Activated CD4-positive, alpha-beta T cell treated with anti-CD3 and anti-CD28 coated beads, Interleukin-2, amount 10 ng/mL, durations not matched to agents 7 days and 5 days (primary cell): Measurements from ENCODE around the gene FAM89B. TPM values are rescaled to one million over a fixed set of nuclear protein-coding genes. Genes with fewer than 3 reads are reported as not detected.

ENCODE experiments used
- CTCF ChIA-PET: fragments of 350-600 bp; sonication (Branson Sonifier 250); formaldehyde crosslinking; loops from one replicate; lab custom pipeline; 2021; ENCODE audit warnings: antibody characterized with exemption; lab: Charles Lee
- POLR2A ChIA-PET: fragments of 350-600 bp; sonication (Branson Sonifier 250); formaldehyde crosslinking; loops from one replicate; lab custom pipeline; 2021; ENCODE audit warnings: antibody characterized with exemption; lab: Charles Lee
- DNase-seq: peaks from one replicate; pipeline ENCODE4 v3.0.0-alpha.2; 2020
- H3K27ac Mint-ChIP-seq: one replicate; pipeline ENCODE4 v1.8.0; 2021; ENCODE audit warnings: mild to moderate bottlenecking, moderate library complexity, mixed read lengths
- H3K27me3 Mint-ChIP-seq: one replicate; pipeline ENCODE4 v1.8.0; 2021; ENCODE audit warnings: mixed read lengths
- H3K36me3 Mint-ChIP-seq: one replicate; pipeline ENCODE4 v1.8.0; 2021; ENCODE audit warnings: low read depth, mixed read lengths
- H3K4me1 Mint-ChIP-seq: one replicate; pipeline ENCODE4 v1.8.0; 2021; ENCODE audit warnings: mixed read lengths
- H3K4me3 Mint-ChIP-seq: one replicate; pipeline ENCODE4 v1.8.0; 2021; ENCODE audit warnings: mild to moderate bottlenecking, moderate library complexity, mixed read lengths
- H3K9me3 Mint-ChIP-seq: one replicate; pipeline ENCODE4 v1.8.0; 2021; ENCODE audit warnings: mixed read lengths
- total RNA-seq, 2 experiments: library from RNA; stranded (reverse); gene quantifications; one replicate each; pipeline ENCODE4 v1.2.3, GENCODE V29; 2021

The FAM89B gene
- total RNA-seq, 2 experiments from 2014 or later = 34.1 to 42.1 TPM

- no peak for DNase-seq
- Mint-ChIP-seq H3K36me3 (peaks cover 7% of the 10 kb centered on the region), H3K4me3 (peak overlapping the region; percentile 78), H3K9me3 (no peaks in the 10 kb centered on the region), H3K27ac (peak overlapping the region; percentile 88), H3K27me3 (no peaks in the 10 kb centered on the region), H3K4me1 (peaks cover 26% of the 10 kb centered on the region)
- ChIA-PET CTCF (interaction anchor here (0.9 to 5.8 kb wide), 27 partner anchors 7 to 504 kb away, joined by 3 to 75 read pairs (median 6); partner anchors contain the start of genes EHBP1L1, FAM89B, FIBP and KCNK7), POLR2A (interaction anchor here (0.5 kb wide), 1 partner anchor 42 kb away, joined by 6 read pairs; the partner anchor contains the start of gene MALAT1)
Measured at GRCh38 chr11:65541093-65541982, 31.0 kb upstream of the FAM89B start.

DNA sequence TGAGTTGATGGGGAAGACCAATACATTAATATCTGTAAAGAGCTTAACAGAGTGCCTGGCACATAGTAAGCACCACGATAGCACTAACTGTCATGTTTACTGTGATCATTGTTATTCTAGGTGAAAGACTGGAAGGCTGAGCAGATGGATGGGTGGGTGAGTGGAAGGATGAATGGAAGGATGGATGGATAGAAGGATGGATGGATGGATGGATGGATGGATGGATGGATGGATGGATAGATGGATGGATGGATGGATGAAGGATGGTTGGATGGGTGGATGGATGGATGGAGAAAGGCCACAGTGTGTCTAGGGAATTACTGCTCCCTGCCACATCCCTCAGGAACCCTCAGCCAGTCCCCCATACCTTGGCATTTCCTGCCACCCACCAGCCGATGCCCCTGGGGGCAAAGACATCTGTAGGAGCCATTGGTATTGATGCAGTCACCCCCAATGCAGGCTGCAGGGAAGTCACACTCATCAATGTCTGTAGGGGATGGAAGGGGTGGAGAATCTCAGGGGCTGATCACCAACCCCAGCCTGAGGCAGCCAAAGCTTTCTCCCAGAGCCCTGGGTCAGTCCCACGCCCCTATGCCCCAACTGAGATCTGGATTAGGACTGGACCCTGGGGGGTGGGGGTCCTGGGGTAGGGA is 29.5 kb upstream of the FAM89B start:
- peaks cover 36% of the 10 kb centered on the region for H3K4me1 Mint-ChIP-seq
- H3K4me3 Mint-ChIP-seq = no peak overlapping the region
- H3K27ac Mint-ChIP-seq = no peak overlapping the region
- no peak for DNase-seq
- no peaks in the 10 kb centered on the region for H3K27me3 Mint-ChIP-seq
- H3K36me3 Mint-ChIP-seq = peaks cover 3% of the 10 kb centered on the region
- ChIA-PET CTCF (interaction anchor here (2.5 to 5.8 kb wide), 6 partner anchors 10 to 45 kb away, joined by 8 to 75 read pairs (median 47); partner anchors contain the start of genes FAM89B, LTBP3, SCYL1 and ZNRD2), POLR2A (no interaction called here)
- H3K9me3 Mint-ChIP-seq = no peaks in the 10 kb centered on the region

DNA sequence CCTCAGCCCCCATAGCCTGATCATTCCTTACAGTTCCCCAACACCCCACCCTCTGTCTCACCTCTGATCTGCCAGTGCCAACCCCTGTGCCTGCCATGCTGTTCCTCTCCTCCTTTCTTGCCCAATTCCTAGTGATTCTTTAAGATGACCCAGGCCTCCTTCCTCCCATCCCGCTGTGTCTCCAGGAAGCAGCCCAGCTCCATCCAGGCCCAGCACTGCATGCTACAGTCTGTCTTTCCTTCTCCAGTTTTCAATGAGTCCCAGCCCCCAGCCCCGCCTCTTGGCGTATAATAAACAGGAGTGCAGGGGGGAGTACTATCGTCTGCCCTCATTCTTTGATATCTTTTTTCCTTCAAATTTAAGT is 26.5 kb upstream of the FAM89B start:
- ChIA-PET POLR2A (no interaction called here), CTCF (interaction anchor here (0.9 to 2.9 kb wide), 4 partner anchors 9 to 43 kb away, joined by 3 to 9 read pairs (median 6); partner anchors contain the start of gene ZNRD2)
- peak overlapping the region; percentile 70 for H3K4me3 Mint-ChIP-seq
- peak overlapping the region; percentile 78 for H3K27ac Mint-ChIP-seq
- H3K9me3 Mint-ChIP-seq = no peaks in the 10 kb centered on the region
- H3K36me3 Mint-ChIP-seq = peaks cover 20% of the 10 kb centered on the region
- H3K4me1 Mint-ChIP-seq = peaks cover 51% of the 10 kb centered on the region
- no peak for DNase-seq
- no peaks in the 10 kb centered on the region for H3K27me3 Mint-ChIP-seq

DNA sequence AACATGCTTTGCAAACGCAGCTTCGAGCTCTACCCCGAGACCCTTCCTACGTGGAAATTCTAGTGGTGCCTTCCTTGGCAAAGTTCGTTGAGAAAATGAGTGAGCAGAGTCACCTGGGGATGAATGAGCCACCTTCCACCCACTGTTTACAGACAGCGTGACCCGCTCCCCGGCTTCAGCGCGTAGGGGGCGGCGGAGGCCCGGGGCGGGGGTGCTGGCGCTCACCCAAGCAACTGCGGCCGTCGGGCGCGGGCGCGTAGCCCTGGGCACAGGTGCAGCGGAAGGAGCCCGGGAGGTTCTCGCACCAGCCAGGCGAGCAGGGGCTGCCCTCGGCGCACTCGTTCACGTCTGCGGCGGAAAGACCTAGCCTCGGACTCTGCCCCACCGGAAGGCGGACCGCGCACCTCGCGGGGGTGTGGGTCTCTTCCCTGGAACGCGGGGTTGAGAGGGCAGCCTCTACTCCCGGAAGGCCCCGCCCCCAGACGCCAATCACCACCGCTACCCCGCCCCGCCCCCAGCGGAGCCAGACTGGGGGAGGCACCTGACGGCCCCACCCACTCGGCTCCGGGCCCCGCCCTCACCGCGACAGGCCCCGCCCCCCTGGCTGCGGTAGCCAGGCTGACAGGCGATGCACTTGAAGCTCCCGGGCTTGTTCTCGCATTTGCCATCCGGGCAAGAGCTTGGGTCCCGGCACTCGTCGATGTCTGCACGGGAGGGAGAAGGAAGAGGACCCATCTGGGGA is 25.9 kb upstream of the FAM89B start:
- no peaks in the 10 kb centered on the region for H3K27me3 Mint-ChIP-seq
- H3K9me3 Mint-ChIP-seq = no peaks in the 10 kb centered on the region
- ChIA-PET CTCF (interaction anchor here (0.8 to 2.9 kb wide), 8 partner anchors 11 to 48 kb away, joined by 3 to 9 read pairs (median 4); partner anchors contain the start of gene ZNRD2), POLR2A (interaction anchor here (0.6 kb wide), 1 partner anchor 53 kb away, joined by 3 read pairs; no protein-coding TSS in a partner anchor)
- peak; percentile 97 for DNase-seq
- peaks cover 23% of the 10 kb centered on the region for H3K36me3 Mint-ChIP-seq
- peak overlapping the region; percentile 70 for H3K4me3 Mint-ChIP-seq
- H3K4me1 Mint-ChIP-seq = peaks cover 52% of the 10 kb centered on the region
- H3K27ac Mint-ChIP-seq = peak overlapping the region; percentile 92

DNA sequence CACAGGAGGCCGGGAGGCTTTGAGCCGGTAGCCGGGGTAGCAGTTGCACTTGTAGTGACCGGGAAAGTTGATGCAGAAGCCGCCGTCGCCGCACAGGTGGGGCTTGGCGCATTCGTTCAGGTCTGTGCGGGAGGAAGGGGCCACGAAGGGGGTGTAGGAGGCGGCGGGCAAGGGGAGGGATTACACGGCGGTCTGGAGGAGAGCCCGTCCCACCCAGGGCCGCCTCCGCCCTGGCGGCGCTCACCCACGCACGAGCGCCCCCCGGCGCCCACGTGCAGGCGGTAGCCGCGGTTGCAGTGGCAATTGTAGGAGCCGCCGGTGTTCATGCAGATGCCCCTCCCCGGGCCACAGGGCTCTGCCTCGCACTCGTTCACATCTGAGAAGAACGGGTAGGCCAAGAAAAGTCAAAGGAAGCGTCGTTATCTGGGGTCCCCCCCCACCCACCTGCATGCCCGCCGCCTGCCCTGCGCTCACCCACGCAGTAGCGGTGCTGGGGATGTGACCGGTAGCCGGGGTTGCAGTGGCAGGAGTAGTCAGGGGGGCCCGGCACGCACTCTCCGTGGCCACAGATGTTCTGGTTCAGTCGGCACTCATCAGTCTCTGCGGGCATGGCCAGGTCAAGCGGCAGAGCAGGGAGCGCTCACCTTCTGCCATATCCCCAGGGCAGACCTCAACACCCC is 24.8 kb upstream of the FAM89B start:
- Mint-ChIP-seq H3K9me3 (no peaks in the 10 kb centered on the region), H3K4me3 (peak overlapping the region; percentile 70), H3K4me1 (peaks cover 56% of the 10 kb centered on the region), H3K36me3 (peaks cover 29% of the 10 kb centered on the region), H3K27me3 (no peaks in the 10 kb centered on the region), H3K27ac (peak overlapping the region; percentile 55)
- POLR2A ChIA-PET = no interaction called here
- DNase-seq = no peak
- CTCF ChIA-PET = interaction anchor here (0.8 to 2.9 kb wide), 8 partner anchors 7 to 46 kb away, joined by 3 to 14 read pairs (median 4); partner anchors contain the start of gene ZNRD2

DNA sequence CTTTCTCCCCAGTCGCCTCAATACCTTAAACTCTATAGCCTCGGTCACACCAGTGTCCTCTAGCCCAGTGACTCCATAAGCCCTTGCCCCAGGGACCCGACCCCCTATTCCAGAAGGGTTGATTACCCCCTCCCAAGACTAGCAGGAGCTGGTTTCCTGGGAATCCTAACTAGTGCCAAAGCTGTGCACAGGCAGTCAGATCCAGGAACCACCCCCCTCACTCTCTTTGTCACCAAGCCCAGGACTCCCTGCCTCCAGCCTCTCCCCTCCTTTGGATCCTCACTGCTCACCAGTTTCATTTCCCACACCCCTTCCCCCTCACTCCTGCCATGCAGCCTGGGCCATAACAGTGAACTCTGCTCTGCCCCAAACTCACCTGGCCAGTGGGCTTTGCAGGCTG is 23.9 kb upstream of the FAM89B start:
- Mint-ChIP-seq H3K27ac (peak overlapping the region; percentile 76), H3K4me3 (peak overlapping the region; percentile 43), H3K9me3 (no peaks in the 10 kb centered on the region), H3K27me3 (no peaks in the 10 kb centered on the region), H3K36me3 (peaks cover 29% of the 10 kb centered on the region), H3K4me1 (peaks cover 63% of the 10 kb centered on the region)
- DNase-seq = no peak
- ChIA-PET CTCF (interaction anchor here (1.3 to 2.0 kb wide), 3 partner anchors 8 to 22 kb away, joined by 3 to 14 read pairs (median 3); partner anchors contain the start of gene ZNRD2), POLR2A (no interaction called here)

DNA sequence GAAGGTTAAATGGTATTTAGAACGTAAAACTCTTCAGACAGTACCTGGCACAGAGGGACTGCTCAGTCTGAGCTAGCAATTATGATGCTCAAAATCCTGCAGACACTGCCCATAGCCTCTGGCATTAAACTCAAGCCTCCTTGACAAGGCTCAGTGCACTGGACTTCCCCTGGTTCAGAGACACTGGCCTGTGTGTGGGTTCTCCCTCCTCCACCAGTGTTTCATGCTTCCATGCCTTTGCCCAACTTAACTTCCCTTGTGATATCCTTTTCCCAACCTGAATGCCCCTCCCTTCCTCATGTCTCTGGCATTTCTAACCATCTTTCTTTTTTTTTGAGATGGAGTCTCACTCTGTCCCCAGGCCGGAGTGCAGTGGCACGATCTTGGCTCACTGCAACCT is 23.2 kb upstream of the FAM89B start:
- H3K4me1 Mint-ChIP-seq = peaks cover 64% of the 10 kb centered on the region
- no peak overlapping the region for H3K4me3 Mint-ChIP-seq
- peaks cover 27% of the 10 kb centered on the region for H3K36me3 Mint-ChIP-seq
- CTCF ChIA-PET = interaction anchor here (1.3 to 2.0 kb wide), 3 partner anchors 9 to 21 kb away, joined by 3 to 14 read pairs (median 3); partner anchors contain the start of gene ZNRD2
- H3K27ac Mint-ChIP-seq = no peak overlapping the region
- H3K9me3 Mint-ChIP-seq = no peaks in the 10 kb centered on the region
- POLR2A ChIA-PET = interaction anchor here (0.6 kb wide), 1 partner anchor 11 kb away, joined by 3 read pairs; no protein-coding TSS in a partner anchor
- H3K27me3 Mint-ChIP-seq = no peaks in the 10 kb centered on the region
- DNase-seq = no peak

GRCh38 chr11:65551572-65552387 is 20.6 kb upstream of the FAM89B start:
- ChIA-PET CTCF (interaction anchor here (0.7 to 4.5 kb wide), 12 partner anchors 9 to 285 kb away, joined by 3 to 37 read pairs (median 4); partner anchors contain the start of genes FAM89B, MALAT1 and ZNRD2), POLR2A (no interaction called here)
- H3K9me3 Mint-ChIP-seq = no peaks in the 10 kb centered on the region
- peaks cover 26% of the 10 kb centered on the region for H3K36me3 Mint-ChIP-seq
- H3K4me3 Mint-ChIP-seq = no peak overlapping the region
- H3K4me1 Mint-ChIP-seq = peaks cover 75% of the 10 kb centered on the region
- DNase-seq = peak; percentile 71
- H3K27me3 Mint-ChIP-seq = no peaks in the 10 kb centered on the region
- peak overlapping the region; percentile 62 for H3K27ac Mint-ChIP-seq

DNA sequence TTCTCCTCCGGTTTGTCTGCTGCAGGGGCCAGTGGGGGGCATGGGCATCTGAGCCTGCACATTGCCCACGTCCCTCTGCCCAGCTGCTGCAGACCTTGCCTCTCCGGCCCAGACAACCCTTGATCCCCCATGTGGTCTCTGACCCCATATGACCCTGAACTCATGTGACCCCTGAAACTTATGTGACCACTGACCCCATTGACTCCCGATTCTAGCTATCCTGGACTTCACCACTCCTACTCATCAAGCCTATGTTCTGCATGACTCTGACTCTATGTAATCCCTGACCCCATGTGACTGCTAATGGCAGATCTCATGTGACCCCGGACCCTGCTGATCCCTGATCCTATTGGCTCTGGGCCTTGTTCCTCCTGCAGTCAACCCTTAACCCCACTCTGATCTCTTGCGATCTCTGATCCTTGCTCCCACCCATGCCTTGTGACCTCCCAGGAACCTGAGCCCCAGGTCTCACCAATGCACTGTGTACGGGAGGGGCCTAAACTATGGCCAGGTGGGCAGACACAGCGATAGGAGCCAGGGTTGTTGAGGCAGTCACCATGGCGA is 19.9 kb upstream of the FAM89B start:
- H3K4me3 Mint-ChIP-seq = no peak overlapping the region
- ChIA-PET CTCF (interaction anchor here (0.7 to 4.5 kb wide), 10 partner anchors 9 to 286 kb away, joined by 3 to 37 read pairs (median 4); partner anchors contain the start of genes FAM89B, MALAT1 and ZNRD2), POLR2A (no interaction called here)
- peak overlapping the region; percentile 62 for H3K27ac Mint-ChIP-seq
- H3K27me3 Mint-ChIP-seq = no peaks in the 10 kb centered on the region
- no peak for DNase-seq
- H3K36me3 Mint-ChIP-seq = peaks cover 26% of the 10 kb centered on the region
- H3K4me1 Mint-ChIP-seq = peaks cover 77% of the 10 kb centered on the region
- no peaks in the 10 kb centered on the region for H3K9me3 Mint-ChIP-seq

GRCh38 chr11:65553301-65554001 is 18.9 kb upstream of the FAM89B start:
- Mint-ChIP-seq H3K36me3 (peaks cover 20% of the 10 kb centered on the region), H3K4me1 (peaks cover 68% of the 10 kb centered on the region), H3K4me3 (peak overlapping the region; percentile 56), H3K9me3 (no peaks in the 10 kb centered on the region), H3K27me3 (no peaks in the 10 kb centered on the region), H3K27ac (peak overlapping the region; percentile 75)
- peak; percentile 89 for DNase-seq
- ChIA-PET CTCF (interaction anchor here (1.2 to 4.5 kb wide), 4 partner anchors 12 to 22 kb away, joined by 3 to 37 read pairs (median 22); partner anchors contain the start of genes FAM89B and ZNRD2), POLR2A (no interaction called here)
